OCI-LY3 (cell line): ENCODE measurements around the gene CCDC141.
A peak's percentile ranks its signal among the peaks of the same experiment; 100 is the strongest.

Experiments
- H2AFZ ChIP-seq: fragments of 200-600, 300-600 bp; shearing (Covaris generic); 2 replicates; pipeline ENCODE4 v1.6.0; 2014; ENCODE audit warnings: antibody characterized with exemption, low read depth, low read length
- H3K27ac ChIP-seq: fragments of 200-600, 300-600 bp; sonication (generic); 2 replicates; pipeline ENCODE4 v1.5.1; 2014; ENCODE audit warnings: mild to moderate bottlenecking, low read length, moderate library complexity, mixed read lengths
- H3K27me3 ChIP-seq: fragments of 200-600, 300-600 bp; sonication (generic); 2 replicates; pipeline ENCODE4 v1.6.1; 2014; ENCODE audit warnings: low read depth, low read length, mixed read lengths
- H3K36me3 ChIP-seq: fragments of 200-600, 300-600 bp; sonication (generic); replicated peaks from 2 replicates; pipeline ENCODE3; 2014; ENCODE audit warnings: low read depth, low read length, mixed read lengths
- H3K4me1 ChIP-seq: fragments of 300-600, 200-600 bp; sonication (generic); 2 replicates; pipeline ENCODE4 v1.6.1; 2014; ENCODE audit warnings: low read length, mixed read lengths
- H3K4me2 ChIP-seq: fragments of 200-600, 300-600 bp; sonication (generic); 2 replicates; pipeline ENCODE4 v1.6.1; 2014; ENCODE audit warnings: low read length, mixed read lengths
- H3K4me3 ChIP-seq: fragments of 300-600, 200-600 bp; sonication (generic); 2 replicates; pipeline ENCODE4 v1.5.1; 2014; ENCODE audit warnings: antibody characterized with exemption, mild to moderate bottlenecking, low read length, moderate library complexity
- H3K79me2 ChIP-seq: fragments of 300-600, 200-600 bp; shearing (Covaris generic); 2 replicates; pipeline ENCODE4 v1.6.1; 2014; ENCODE audit warnings: mild to moderate bottlenecking, low read length, mixed read lengths
- H3K9ac ChIP-seq: fragments of 300-600, 200-600 bp; shearing (Covaris generic); 2 replicates; pipeline ENCODE4 v1.6.0; 2014; ENCODE audit warnings: mild to moderate bottlenecking, low read length, moderate library complexity
- H3K9me3 ChIP-seq: fragments of 200-600, 300-600 bp; shearing (Covaris generic); 2 replicates; pipeline ENCODE4 v1.6.1; 2014; ENCODE audit warnings: low read length, mixed read lengths; ENCODE audit not compliant: insufficient read depth
- H4K20me1 ChIP-seq: fragments of 200-600, 300-600 bp; sonication (generic); 2 replicates; pipeline ENCODE4 v1.6.1; 2016; ENCODE audit warnings: low read length, mixed read lengths; ENCODE audit not compliant: insufficient read depth
- CTCF ChIP-seq: fragments of 200-600, 300-600 bp; sonication (generic); IDR thresholded peaks from 2 replicates; pipeline ENCODE4 v1.5.1; 2014; ENCODE audit warnings: antibody characterized with exemption, low read length, low read depth
- EZH2phosphoT487 ChIP-seq: fragments of 200-600 bp; shearing (Covaris generic); IDR thresholded peaks from 2 replicates; pipeline ENCODE4 v1.6.1; 2018; ENCODE audit warnings: antibody characterized with exemption, mixed run types, low read depth

Gene CCDC141

DNA sequence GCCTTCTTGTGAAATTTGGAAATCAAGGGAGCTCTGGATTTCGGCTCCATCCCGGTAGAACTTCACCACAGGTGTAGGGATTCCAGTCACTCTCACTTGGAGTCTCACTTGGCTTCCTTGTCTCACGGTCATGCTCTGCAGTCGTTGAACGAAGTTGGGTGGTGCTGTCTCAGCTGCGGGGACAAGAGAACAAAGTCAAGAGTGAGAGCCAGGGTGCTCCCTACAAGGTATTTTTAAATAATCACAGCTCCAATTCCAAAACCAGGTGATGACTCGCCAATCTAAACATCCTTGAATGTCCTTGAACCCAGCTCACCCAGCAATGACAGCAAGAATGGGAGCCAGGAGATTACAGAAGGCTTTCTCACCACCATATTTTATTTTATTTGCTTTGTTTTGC, 249.4 kb downstream of the CCDC141 start:
- H3K4me1 ChIP-seq = no peaks in the 10 kb centered on the region
- no peak overlapping the region for H3K4me2 ChIP-seq
- H4K20me1 ChIP-seq = no peaks in the 10 kb centered on the region

GRCh38 chr2:178799305-178799704, 250.6 kb downstream of the CCDC141 start:
- Histone ChIP-seq H2AFZ (no peak overlapping the region), H3K27ac (no peak overlapping the region), H3K4me1 (no peaks in the 10 kb centered on the region), H3K9me3 (no peaks in the 10 kb centered on the region), H3K79me2 (no peaks in the 10 kb centered on the region), H3K36me3 (no peaks in the 10 kb centered on the region), H3K27me3 (no peaks in the 10 kb centered on the region), H3K4me3 (no peak overlapping the region), H3K9ac (no peak overlapping the region), H4K20me1 (no peaks in the 10 kb centered on the region), H3K4me2 (no peak overlapping the region)
- TF ChIP-seq CTCF (no peak), EZH2phosphoT487 (no peak)

More for the DNA sequence above, 249.4 kb downstream of the CCDC141 start:
- no peaks in the 10 kb centered on the region for H3K9me3 ChIP-seq
- no peaks in the 10 kb centered on the region for H3K36me3 ChIP-seq
- no peaks in the 10 kb centered on the region for H3K79me2 ChIP-seq
- H2AFZ ChIP-seq = no peak overlapping the region
- H3K27ac ChIP-seq = no peak overlapping the region
- TF ChIP-seq EZH2phosphoT487 = no peak
- no peak for TF ChIP-seq CTCF
- H3K27me3 ChIP-seq = no peaks in the 10 kb centered on the region
- no peak overlapping the region for H3K4me3 ChIP-seq
- no peak overlapping the region for H3K9ac ChIP-seq

DNA sequence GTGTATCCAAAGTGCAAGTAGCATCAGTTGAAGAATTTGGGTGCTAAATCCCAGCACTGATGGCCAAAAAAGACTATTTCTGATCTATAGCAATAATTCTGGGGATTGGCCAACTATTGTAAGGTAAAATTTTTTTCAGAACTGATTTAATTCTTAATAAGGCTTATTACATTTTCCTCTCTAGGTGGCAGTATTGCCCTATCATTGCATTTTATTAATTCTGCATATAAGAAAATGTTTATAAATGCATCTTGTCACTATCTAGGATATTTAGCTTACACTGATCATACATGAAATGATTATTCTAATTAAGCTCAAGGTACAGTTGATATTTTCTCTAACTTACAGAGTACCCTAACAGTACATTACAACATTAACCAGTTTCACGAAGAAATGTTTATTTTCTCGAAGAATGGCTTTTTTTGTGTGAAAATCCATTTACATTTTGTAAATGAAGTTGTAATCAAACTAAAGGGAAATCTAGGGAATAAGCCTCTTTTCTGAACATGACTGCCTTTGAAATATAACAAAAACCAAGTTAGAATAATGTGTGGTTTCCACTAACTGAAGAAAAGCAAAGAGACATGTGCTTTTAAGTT, 253.8 kb downstream of the CCDC141 start:
- TF ChIP-seq CTCF = peak; percentile 80
- TF ChIP-seq EZH2phosphoT487 = no peak
- Histone ChIP-seq H3K9ac (no peak overlapping the region), H3K4me2 (no peak overlapping the region), H3K27me3 (no peaks in the 10 kb centered on the region), H3K36me3 (no peaks in the 10 kb centered on the region), H4K20me1 (no peaks in the 10 kb centered on the region), H2AFZ (no peak overlapping the region), H3K79me2 (no peaks in the 10 kb centered on the region), H3K4me1 (no peaks in the 10 kb centered on the region), H3K4me3 (no peak overlapping the region), H3K9me3 (no peaks in the 10 kb centered on the region), H3K27ac (no peak overlapping the region)

DNA sequence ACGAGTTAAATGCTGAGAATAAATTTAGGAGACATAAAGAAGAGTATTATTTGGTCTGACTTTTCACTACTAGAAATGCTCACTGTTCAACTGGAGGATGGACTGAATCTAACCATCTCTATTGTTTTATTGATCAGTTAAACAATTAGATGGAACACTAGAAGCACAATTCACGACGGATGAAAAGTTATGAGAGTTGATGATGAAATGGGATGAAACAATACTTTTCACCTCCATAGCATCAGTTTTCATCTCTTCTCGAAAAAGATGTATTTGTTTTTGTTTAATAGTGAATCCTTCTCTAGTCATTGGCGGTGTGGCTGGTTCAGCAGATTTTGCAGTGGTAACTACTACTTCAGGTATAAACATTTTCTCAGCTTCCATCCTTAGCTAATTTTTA, 262.0 kb downstream of the CCDC141 start:
- no peak overlapping the region for H3K4me3 ChIP-seq
- H3K79me2 ChIP-seq = no peaks in the 10 kb centered on the region
- no peaks in the 10 kb centered on the region for H3K36me3 ChIP-seq
- H3K4me2 ChIP-seq = no peak overlapping the region
- H3K9ac ChIP-seq = no peak overlapping the region
- no peak overlapping the region for H2AFZ ChIP-seq
- H3K4me1 ChIP-seq = peaks cover 8% of the 10 kb centered on the region
- no peaks in the 10 kb centered on the region for H3K9me3 ChIP-seq
- no peaks in the 10 kb centered on the region for H4K20me1 ChIP-seq
- H3K27ac ChIP-seq = no peak overlapping the region
- TF ChIP-seq CTCF = no peak
- TF ChIP-seq EZH2phosphoT487 = no peak
- no peaks in the 10 kb centered on the region for H3K27me3 ChIP-seq
